HEK293 (cell line): ENCODE results near the gene SETD7.

Experiments
- BCL11A ChIP-seq: fragments of 450-650 bp; formaldehyde crosslinking; IDR thresholded peaks from 2 replicates; pipeline ENCODE4 v1.5.1; 2016; ENCODE audit warnings: low read depth, missing biosample characterization, missing genetic modification characterization
- KLF8 ChIP-seq: fragments of 450-650 bp; formaldehyde crosslinking; IDR thresholded peaks from 2 replicates; pipeline ENCODE4 v1.5.1; 2016; ENCODE audit warnings: missing biosample characterization, missing genetic modification characterization
- YY2 ChIP-seq: fragments of 450-650 bp; formaldehyde crosslinking; IDR thresholded peaks from 2 replicates; pipeline ENCODE4 v1.5.1; 2016; ENCODE audit warnings: missing biosample characterization, missing genetic modification characterization
- ZNF274 ChIP-seq, 2 experiments: fragments of 200-500 bp in 1 of 2; fragments of 450-650 bp in 1 of 2; sonication (Bioruptor generic) in 1 of 2; formaldehyde crosslinking in 1 of 2; IDR thresholded peaks; 2 replicates each; pipeline versions ENCODE4 v1.5.1 to v1.6.1; 2014 to 2016; ENCODE audit warnings: borderline replicate concordance in 1 of 2, inconsistent platforms in 1 of 2, low read length in 1 of 2, missing biosample characterization in 1 of 2, missing genetic modification characterization in 1 of 2
- ZNF416 ChIP-seq: fragments of 450-650 bp; formaldehyde crosslinking; IDR thresholded peaks from 2 replicates; pipeline ENCODE4 v1.5.1; 2016; ENCODE audit warnings: missing biosample characterization, missing genetic modification characterization
- ZNF423 ChIP-seq: fragments of 450-650 bp; formaldehyde crosslinking; IDR thresholded peaks from 2 replicates; pipeline ENCODE4 v1.5.1; 2016; ENCODE audit warnings: missing biosample characterization, missing genetic modification characterization
- ZNF596 ChIP-seq: fragments of 450-650 bp; IDR thresholded peaks from 2 replicates; pipeline ENCODE4 v1.5.0; 2018; ENCODE audit warnings: missing biosample characterization, mild to moderate bottlenecking, missing genetic modification characterization, moderate library complexity
- ZNF610 ChIP-seq: fragments of 450-650 bp; formaldehyde crosslinking; IDR thresholded peaks from 2 replicates; pipeline ENCODE4 v1.5.1; 2016; ENCODE audit warnings: missing biosample characterization, missing genetic modification characterization, borderline replicate concordance
- ZNF76 ChIP-seq: fragments of 450-650 bp; formaldehyde crosslinking; IDR thresholded peaks from 2 replicates; pipeline ENCODE4; 2016; ENCODE audit warnings: low read depth, missing biosample characterization, missing genetic modification characterization, borderline replicate concordance
- ZNF768 ChIP-seq: fragments of 450-650 bp; formaldehyde crosslinking; IDR thresholded peaks from 2 replicates; pipeline ENCODE4 v1.5.1; 2018; ENCODE audit warnings: missing biosample characterization, mild to moderate bottlenecking, missing genetic modification characterization
- TF ChIP-seq, protein P1 (sequence below): fragments of 450-650 bp; formaldehyde crosslinking; IDR thresholded peaks from 2 replicates; pipeline ENCODE4 v1.5.1; 2016; ENCODE audit warnings: missing biosample characterization, missing genetic modification characterization
- TF ChIP-seq, protein P2 (sequence below): fragments of 450-650 bp; formaldehyde crosslinking; IDR thresholded peaks from 2 replicates; pipeline ENCODE4 v1.5.1; 2016; ENCODE audit warnings: missing biosample characterization, missing genetic modification characterization

GRCh38 chr4:139470295-139470694, 85.7 kb downstream of the SETD7 start:
- TF ChIP-seq, protein P1, sequence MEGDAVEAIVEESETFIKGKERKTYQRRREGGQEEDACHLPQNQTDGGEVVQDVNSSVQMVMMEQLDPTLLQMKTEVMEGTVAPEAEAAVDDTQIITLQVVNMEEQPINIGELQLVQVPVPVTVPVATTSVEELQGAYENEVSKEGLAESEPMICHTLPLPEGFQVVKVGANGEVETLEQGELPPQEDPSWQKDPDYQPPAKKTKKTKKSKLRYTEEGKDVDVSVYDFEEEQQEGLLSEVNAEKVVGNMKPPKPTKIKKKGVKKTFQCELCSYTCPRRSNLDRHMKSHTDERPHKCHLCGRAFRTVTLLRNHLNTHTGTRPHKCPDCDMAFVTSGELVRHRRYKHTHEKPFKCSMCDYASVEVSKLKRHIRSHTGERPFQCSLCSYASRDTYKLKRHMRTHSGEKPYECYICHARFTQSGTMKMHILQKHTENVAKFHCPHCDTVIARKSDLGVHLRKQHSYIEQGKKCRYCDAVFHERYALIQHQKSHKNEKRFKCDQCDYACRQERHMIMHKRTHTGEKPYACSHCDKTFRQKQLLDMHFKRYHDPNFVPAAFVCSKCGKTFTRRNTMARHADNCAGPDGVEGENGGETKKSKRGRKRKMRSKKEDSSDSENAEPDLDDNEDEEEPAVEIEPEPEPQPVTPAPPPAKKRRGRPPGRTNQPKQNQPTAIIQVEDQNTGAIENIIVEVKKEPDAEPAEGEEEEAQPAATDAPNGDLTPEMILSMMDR (tag by site-specific recombination), result no peak
- no peak for TF ChIP-seq ZNF76 (tag by site-specific recombination)
- TF ChIP-seq ZNF610 (tag by site-specific recombination), result no peak
- TF ChIP-seq ZNF416 (tag by site-specific recombination), result no peak
- TF ChIP-seq, protein P2, sequence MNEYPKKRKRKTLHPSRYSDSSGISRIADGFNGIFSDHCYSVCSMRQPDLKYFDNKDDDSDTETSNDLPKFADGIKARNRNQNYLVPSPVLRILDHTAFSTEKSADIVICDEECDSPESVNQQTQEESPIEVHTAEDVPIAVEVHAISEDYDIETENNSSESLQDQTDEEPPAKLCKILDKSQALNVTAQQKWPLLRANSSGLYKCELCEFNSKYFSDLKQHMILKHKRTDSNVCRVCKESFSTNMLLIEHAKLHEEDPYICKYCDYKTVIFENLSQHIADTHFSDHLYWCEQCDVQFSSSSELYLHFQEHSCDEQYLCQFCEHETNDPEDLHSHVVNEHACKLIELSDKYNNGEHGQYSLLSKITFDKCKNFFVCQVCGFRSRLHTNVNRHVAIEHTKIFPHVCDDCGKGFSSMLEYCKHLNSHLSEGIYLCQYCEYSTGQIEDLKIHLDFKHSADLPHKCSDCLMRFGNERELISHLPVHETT, result no peak
- TF ChIP-seq ZNF596 (tag by site-specific recombination), result no peak
- no peak for TF ChIP-seq ZNF768
- no peak for TF ChIP-seq BCL11A (tag by site-specific recombination)
- TF ChIP-seq KLF8 (tag by site-specific recombination), result no peak
- TF ChIP-seq ZNF423 (tag by site-specific recombination), result no peak
- TF ChIP-seq ZNF274 (IDR thresholded peaks at IDR 0.05; ENCODE audit: low read length), result no peak
- no peak for TF ChIP-seq ZNF274 (tag by site-specific recombination; IDR thresholded peaks at IDR 0.05; ENCODE audit: borderline replicate concordance)
- TF ChIP-seq YY2 (tag by site-specific recombination), result no peak
